Stimulated activated CD4-positive, alpha-beta T cell treated with anti-CD3 and anti-CD28 coated beads, Interleukin-4, amount 100 ng/mL, for 1 hour (primary cell): ENCODE measurements around the gene FKBP2.

Source experiments
- DNase-seq: peaks from one replicate; pipeline ENCODE4 v3.0.0-alpha.2; 2020

FKBP2 gene

GRCh38 chr11:64240435-64241240, at the start of gene FKBP2:
FKBP2 (plus strand) TSS chr11:64241095; CDS start chr11:64242388, 1,293 bp downstream.
- peak; percentile 98 for DNase-seq

- no peak for DNase-seq
Measured at GRCh38 chr11:64192434-64192833, 48.5 kb upstream of the FKBP2 start.

DNA sequence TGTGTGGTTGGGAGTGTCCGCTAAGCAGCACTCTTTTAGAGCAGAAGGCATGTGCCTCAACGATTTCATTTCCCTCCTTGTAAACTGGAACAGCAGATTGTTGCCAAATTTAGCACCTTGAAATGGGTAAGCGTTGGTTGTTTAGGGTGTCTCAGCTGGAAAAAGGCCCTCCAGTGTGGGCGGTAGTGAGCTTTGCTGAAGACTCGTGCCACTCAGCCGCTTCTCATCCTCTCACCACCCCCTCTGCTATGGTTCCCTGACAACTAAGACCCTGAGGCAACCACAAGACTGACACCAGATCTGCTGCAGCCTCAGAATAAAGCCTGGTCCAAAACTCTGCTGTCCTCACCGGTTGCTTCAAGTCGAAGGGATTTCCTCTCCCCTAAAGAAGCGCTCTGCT, 44.3 kb upstream of the FKBP2 start:
- DNase-seq: no peak

DNA sequence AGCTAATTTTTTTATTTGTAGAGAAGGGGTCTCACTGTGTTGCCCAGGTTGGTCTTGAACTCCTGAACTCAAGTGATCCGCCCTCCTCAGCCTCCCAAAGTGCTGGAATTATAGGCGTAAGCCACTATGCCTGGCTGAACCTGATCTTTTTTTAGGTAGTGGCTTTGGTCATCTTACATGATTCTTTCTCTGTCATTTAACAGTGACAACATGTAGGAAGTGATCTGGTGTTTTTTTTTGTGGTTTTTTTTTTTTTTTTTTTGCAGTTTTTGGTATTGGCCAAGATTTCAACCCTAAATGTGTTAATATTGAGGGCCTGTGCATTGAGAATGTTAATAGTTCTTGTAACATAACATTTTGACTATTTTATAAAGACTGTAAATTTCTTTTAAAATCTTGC, 42.4 kb upstream of the FKBP2 start:
- no peak for DNase-seq

- no peak for DNase-seq
Measured at GRCh38 chr11:64201543-64201942, 39.4 kb upstream of the FKBP2 start.

DNA sequence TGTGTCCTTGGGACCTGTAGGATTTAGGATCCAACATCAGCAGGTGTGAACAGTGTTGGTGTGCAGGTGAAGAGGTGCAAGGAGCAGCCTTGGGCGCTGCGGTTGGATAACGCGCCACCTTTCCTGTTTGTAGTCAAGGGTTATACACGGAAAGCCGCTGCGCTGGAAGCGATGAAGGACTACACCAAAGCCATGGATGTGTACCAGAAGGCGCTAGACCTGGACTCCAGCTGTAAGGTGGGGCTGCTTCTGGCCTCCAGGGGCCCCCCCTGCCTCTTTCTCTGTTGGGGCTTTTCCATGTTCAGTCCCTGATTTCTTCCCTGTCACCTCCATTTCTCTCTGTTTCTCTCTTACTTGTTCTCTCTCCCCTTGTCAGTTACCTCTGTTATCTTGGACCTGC, 37.9 kb upstream of the FKBP2 start:
- no peak for DNase-seq

DNA sequence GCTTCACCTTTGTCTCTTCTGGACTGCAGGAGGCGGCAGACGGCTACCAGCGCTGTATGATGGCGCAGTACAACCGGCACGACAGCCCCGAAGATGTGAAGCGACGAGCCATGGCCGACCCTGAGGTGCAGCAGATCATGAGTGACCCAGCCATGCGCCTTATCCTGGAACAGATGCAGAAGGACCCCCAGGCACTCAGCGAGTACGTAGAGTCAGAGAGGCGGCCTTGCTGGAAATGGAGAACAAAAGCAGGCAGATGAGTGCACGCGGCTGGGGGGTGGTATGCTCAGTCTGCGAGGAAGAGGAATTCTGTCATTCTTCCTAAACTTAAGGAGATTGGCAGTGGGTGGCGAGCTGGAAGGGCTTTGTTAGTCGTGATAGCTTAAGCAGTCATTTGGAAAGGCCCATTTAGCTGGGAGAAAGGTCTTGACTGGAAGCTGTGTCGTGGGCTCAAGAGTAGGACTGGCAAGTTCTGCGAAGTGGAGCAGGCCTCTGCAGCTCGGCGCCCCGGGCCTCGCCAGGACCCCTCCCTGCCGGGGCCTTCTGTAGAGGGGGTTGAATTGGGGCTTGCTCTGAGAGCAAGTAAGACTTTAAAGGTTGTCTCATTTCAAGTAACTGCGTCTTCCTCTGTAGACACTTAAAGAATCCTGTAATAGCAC, 37.3 kb upstream of the FKBP2 start:
- no peak for DNase-seq

GRCh38 chr11:64204080-64204440, 36.8 kb upstream of the FKBP2 start:
- DNase-seq: no peak

DNA sequence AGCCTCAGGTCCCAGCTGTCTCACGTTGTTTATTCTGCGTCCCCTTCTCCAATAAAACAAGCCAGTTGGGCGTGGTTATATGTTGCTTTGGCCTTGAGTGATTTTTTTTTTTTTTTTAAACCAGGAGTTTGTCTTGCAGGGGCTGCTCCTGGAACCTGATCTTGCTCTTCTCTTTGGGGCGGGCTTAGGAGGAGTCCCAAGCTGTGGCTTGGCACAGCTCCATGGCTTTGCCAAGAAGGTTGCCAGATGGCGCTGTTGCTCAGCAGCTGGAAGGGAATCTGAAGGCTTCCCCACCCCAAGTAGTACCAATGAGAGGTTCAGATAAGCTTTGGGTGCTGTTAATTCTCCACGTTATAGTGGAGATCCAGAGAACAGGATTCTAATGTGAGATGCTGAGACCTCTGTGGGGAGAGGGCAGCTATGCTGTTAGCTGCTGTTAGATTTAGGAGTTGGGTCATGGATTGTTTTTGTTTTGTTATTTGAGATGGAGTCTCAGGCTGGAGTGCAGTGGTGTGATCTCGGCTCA, 36.4 kb upstream of the FKBP2 start:
- DNase-seq: peak; percentile 79

DNA sequence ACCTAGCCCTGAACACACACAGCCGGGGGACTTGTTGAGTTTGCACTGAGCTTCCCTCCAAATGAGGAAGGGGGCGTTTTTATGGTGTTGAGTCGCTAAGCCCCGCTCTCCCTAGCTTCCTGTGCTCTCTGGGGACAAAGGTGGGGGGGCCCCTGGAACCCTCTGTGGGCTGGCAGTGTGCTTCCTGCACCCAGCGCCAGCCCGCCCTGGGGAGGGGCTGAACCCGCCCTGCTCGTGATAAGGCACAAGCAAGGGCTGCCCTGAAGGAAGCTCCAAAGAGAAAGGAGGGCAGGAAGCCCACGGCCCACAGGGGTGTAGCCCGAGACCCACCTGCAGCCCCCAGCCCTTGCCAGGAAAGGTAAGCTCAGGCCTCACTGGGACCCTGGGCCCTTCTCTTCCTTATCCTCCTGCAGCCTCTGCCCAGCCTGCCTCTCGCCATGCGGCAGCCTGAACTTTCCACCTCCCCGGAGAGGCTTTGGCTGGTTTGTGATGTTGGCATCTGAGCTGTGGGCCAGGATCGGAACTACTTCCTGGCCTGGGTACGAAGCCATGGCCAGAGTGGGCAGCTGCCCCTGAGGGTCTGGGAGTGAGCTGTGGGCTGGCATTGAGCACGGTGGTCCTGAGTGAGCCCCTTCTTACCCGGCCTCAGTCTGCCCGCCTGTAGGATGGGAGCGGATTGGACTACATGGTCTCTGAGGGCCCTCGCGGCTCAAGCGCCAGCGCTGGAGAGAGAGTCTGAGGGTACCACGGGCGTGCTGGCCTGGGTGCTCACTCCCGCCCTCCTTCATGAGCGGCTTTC, 34.2 kb upstream of the FKBP2 start, which contains the start of gene FERMT3:
TSS of gene FERMT3 (plus strand) at position 265 of the 799 bp plus-strand sequence. CDS start 644 bp downstream, outside the sequence.
- DNase-seq: peak; percentile 78

DNA sequence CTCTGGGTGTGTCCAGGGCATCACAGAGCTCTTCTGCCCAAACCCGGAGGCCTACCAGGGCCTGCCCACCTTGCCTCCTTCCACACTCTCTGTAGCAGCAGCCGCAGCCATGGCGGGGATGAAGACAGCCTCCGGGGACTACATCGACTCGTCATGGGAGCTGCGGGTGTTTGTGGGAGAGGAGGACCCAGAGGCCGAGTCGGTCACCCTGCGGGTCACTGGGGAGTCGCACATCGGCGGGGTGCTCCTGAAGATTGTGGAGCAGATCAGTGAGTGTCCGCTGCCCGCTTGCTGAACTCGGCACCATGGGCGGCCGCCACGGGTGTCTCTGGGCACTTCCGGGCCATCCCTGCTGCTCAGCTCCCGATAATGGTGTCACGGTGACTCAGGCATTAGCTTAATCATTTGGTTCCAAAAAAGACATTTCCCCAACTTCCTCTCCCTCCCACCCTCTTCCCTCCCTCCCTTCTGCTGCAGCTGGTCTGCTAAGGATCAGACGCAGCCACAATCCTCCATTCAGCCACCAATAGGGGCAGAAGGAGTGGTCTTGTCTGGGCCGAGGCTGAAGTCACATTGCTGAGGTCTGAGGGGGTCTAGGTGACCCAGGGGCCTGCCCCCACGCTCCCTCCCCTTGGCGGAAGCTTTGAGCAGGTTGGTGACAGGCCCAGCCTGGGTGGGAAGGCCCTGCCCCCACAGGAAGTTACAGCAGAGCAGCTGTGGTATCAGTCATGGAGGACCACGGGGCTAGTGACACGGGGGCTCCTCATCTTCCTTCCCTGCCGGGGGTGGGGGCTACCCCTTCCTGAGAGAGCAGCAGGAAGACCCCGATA, 33.4 kb upstream of the FKBP2 start:
- DNase-seq: peak; percentile 82

DNA sequence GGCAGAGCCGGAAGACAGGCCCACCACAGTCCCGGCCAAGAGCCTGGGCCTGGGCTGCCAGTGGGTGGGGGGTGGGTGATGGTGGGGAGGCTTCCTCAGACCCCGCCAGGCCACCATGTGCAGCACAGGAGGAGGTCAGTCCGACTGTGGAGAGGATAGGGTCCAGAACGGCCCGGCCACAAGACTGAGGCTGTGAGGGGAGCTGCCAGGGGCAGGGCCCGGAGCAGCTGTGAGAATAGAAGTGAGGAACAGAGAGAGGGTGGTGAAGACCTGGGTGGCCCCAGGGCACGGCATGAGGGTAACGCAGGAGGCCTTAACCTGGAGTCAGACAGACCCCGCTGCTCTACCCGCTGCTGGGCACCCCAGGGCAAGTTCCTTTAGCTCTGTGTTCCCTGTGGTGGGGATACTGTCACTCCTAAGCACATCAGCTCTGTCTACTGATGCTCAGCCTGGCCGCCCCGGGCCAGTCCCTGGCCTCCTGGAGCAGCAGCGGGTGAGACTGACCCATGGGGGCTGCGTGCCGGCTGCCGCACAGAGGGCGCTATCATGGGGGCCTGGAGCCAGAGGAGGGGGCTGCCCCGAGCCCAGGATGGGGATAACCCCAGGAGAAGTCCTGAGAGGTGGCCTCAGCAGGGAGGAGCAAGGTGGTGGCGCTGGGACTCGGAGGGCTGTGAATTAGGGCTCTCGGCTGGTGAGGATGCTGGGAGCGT, 32.7 kb upstream of the FKBP2 start:
- DNase-seq: no peak

- DNase-seq: no peak
Measured at GRCh38 chr11:64208796-64209562, 31.9 kb upstream of the FKBP2 start.

- DNase-seq: no peak
Measured at GRCh38 chr11:64209563-64209843, 31.4 kb upstream of the FKBP2 start.

DNA sequence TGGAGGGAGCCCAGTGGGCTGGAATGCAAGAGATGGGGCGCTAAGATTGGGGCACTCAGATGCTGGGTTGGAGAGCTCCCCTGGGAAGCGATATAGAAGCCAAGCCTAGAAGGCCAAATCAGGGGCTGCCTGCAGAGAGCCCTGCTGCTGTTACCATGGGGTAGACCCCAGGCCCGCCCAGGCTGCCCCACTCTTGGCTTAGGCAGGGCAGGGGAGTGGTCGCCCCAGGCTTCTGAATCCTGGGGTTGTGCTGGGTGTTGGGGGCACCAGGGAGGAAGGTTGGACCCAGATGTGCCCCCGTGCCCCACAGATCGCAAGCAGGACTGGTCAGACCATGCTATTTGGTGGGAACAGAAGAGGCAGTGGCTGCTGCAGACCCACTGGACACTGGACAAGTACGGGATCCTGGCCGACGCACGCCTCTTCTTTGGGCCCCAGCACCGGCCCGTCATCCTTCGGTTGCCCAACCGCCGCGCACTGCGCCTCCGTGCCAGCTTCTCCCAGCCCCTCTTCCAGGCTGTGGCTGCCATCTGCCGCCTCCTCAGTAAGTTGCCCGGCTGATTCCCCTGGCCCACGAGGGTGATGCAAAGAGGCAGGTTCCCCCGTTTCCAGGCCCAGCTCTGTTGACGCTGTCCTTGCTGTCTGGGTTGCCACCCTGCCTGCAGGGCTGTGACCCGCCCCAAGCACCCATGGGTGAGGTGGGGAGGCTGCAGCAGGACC, 30.4 kb upstream of the FKBP2 start:
- no peak for DNase-seq

DNA sequence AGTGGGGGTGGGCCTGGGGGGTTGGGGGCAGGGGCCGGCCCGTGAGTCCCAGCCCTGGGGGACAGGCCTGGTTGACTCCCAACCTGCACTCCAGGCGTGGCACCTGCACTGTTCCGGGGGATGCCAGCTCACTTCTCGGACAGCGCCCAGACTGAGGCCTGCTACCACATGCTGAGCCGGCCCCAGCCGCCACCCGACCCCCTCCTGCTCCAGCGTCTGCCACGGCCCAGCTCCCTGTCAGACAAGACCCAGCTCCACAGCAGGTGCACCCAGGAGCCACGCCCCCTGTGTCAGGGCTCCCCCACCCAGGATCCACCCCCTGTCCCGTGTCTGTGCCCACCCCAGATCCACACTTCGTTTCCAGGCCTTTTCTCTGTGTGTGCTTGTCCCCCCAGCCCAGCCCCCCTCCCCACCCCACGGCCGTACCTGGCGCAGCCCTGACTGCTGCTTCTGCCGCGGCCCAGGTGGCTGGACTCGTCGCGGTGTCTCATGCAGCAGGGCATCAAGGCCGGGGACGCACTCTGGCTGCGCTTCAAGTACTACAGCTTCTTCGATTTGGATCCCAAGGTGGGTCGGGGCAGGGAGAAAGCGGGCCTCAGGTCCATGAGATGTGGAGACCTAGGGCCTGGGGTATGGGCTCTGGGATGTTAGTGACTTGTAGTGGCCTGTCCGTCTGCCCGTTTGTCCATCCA, 29.6 kb upstream of the FKBP2 start:
- no peak for DNase-seq

- no peak for DNase-seq
Measured at GRCh38 chr11:64216879-64217278, 24.0 kb upstream of the FKBP2 start.

GRCh38 chr11:64218628-64219353, 22.1 kb upstream of the FKBP2 start:
- no peak for DNase-seq

GRCh38 chr11:64219354-64219684, 21.6 kb upstream of the FKBP2 start:
- DNase-seq: no peak
